ENCODE data around the gene C1QTNF5. TPM values are rescaled to one million over a fixed set of nuclear protein-coding genes. Genes with fewer than 3 reads are reported as not detected.

Gene C1QTNF5
- total and polyA plus RNA-seq, 2 donors = 17.4 to 46.7 TPM

GRCh38 chr11:119369132-119369925 lies 28.6 kb upstream of the C1QTNF5 start:
- DNase-seq (ENCODE audit: extremely low spot score) = no peak
- Histone ChIP-seq H3K27ac (ENCODE audit: low read depth) (peak overlapping the region; percentile 84), H3K4me1 (ENCODE audit: insufficient read depth) (no peaks in the 10 kb centered on the region), H3K4me3 (ENCODE audit: low read depth, low read length) (no peak overlapping the region), H3K36me3 (ENCODE audit: insufficient read depth) (no peaks in the 10 kb centered on the region)
- 72% methylated on average over 13 of the region's 13 CpGs for WGBS

GRCh38 chr11:119368121-119369034 lies 27.7 kb upstream of the C1QTNF5 start:
- WGBS = 36% methylated on average over 17 of the region's 17 CpGs
- no peaks in the 10 kb centered on the region for H3K4me1 ChIP-seq (ENCODE audit: insufficient read depth)
- H3K27ac ChIP-seq (ENCODE audit: low read depth) = peak overlapping the region; percentile 84
- H3K36me3 ChIP-seq (ENCODE audit: insufficient read depth) = no peaks in the 10 kb centered on the region
- DNase-seq (ENCODE audit: extremely low spot score) = no peak
- H3K4me3 ChIP-seq (ENCODE audit: low read depth, low read length) = no peak overlapping the region

- no peak for DNase-seq (ENCODE audit: extremely low spot score)
- Histone ChIP-seq H3K27ac (ENCODE audit: low read depth) (peak overlapping the region; percentile 30), H3K4me1 (ENCODE audit: insufficient read depth) (no peaks in the 10 kb centered on the region), H3K36me3 (ENCODE audit: insufficient read depth) (no peaks in the 10 kb centered on the region), H3K4me3 (ENCODE audit: low read depth, low read length) (no peak overlapping the region)
- WGBS = 39% methylated on average over 9 of the region's 9 CpGs
Observed at GRCh38 chr11:119367661-119368120, 27.0 kb upstream of the C1QTNF5 start.

- no peak for DNase-seq (ENCODE audit: extremely low spot score)
- 48% methylated on average over 11 of the region's 11 CpGs for WGBS
- Histone ChIP-seq H3K4me3 (ENCODE audit: low read depth, low read length) (no peak overlapping the region), H3K27ac (ENCODE audit: low read depth) (peak overlapping the region; percentile 62), H3K4me1 (ENCODE audit: insufficient read depth) (no peaks in the 10 kb centered on the region), H3K36me3 (ENCODE audit: insufficient read depth) (no peaks in the 10 kb centered on the region)
Observed at GRCh38 chr11:119366690-119367620, 26.3 kb upstream of the C1QTNF5 start.

GRCh38 chr11:119365071-119365591 lies 24.4 kb upstream of the C1QTNF5 start:
- WGBS = 43% methylated on average over 6 of the region's 6 CpGs
- Histone ChIP-seq H3K27ac (ENCODE audit: low read depth) (no peak overlapping the region), H3K4me3 (ENCODE audit: low read depth, low read length) (no peak overlapping the region), H3K4me1 (ENCODE audit: insufficient read depth) (no peaks in the 10 kb centered on the region), H3K36me3 (ENCODE audit: insufficient read depth) (no peaks in the 10 kb centered on the region)
- DNase-seq (ENCODE audit: extremely low spot score) = no peak

GRCh38 chr11:119363851-119364590 lies 23.3 kb upstream of the C1QTNF5 start:
- peak overlapping the region; percentile 51 for H3K4me3 ChIP-seq (ENCODE audit: low read depth, low read length)
- H3K27ac ChIP-seq (ENCODE audit: low read depth) = peak overlapping the region; percentile 42
- 3% methylated on average over 87 of the region's 88 CpGs for WGBS
- no peaks in the 10 kb centered on the region for H3K36me3 ChIP-seq (ENCODE audit: insufficient read depth)
- no peak for DNase-seq (ENCODE audit: extremely low spot score)
- no peaks in the 10 kb centered on the region for H3K4me1 ChIP-seq (ENCODE audit: insufficient read depth)

- Histone ChIP-seq H3K36me3 (ENCODE audit: insufficient read depth) (no peaks in the 10 kb centered on the region), H3K4me3 (ENCODE audit: low read depth, low read length) (peak overlapping the region; percentile 51), H3K27ac (ENCODE audit: low read depth) (peak overlapping the region; percentile 42), H3K4me1 (ENCODE audit: insufficient read depth) (no peaks in the 10 kb centered on the region)
- DNase-seq (ENCODE audit: extremely low spot score) = no peak
- 63% methylated on average over 44 of the region's 44 CpGs for WGBS
Observed at GRCh38 chr11:119363081-119363850, 22.6 kb upstream of the C1QTNF5 start.

GRCh38 chr11:119362741-119363080 lies 22.0 kb upstream of the C1QTNF5 start:
- H3K4me3 ChIP-seq (ENCODE audit: low read depth, low read length) = peak overlapping the region; percentile 51
- WGBS = 96% methylated on average over 5 of the region's 5 CpGs
- H3K4me1 ChIP-seq (ENCODE audit: insufficient read depth) = no peaks in the 10 kb centered on the region
- H3K27ac ChIP-seq (ENCODE audit: low read depth) = no peak overlapping the region
- DNase-seq (ENCODE audit: extremely low spot score) = no peak
- no peaks in the 10 kb centered on the region for H3K36me3 ChIP-seq (ENCODE audit: insufficient read depth)

- H3K4me1 ChIP-seq (ENCODE audit: insufficient read depth) = no peaks in the 10 kb centered on the region
- WGBS = 85% methylated on average over 11 of the region's 11 CpGs
- no peak overlapping the region for H3K27ac ChIP-seq (ENCODE audit: low read depth)
- no peak for DNase-seq (ENCODE audit: extremely low spot score)
- H3K4me3 ChIP-seq (ENCODE audit: low read depth, low read length) = no peak overlapping the region
- H3K36me3 ChIP-seq (ENCODE audit: insufficient read depth) = no peaks in the 10 kb centered on the region
Observed at GRCh38 chr11:119361941-119362725, 21.4 kb upstream of the C1QTNF5 start.

GRCh38 chr11:119361056-119361787 lies 20.5 kb upstream of the C1QTNF5 start:
- H3K4me3 ChIP-seq (ENCODE audit: low read depth, low read length) = no peak overlapping the region
- no peaks in the 10 kb centered on the region for H3K36me3 ChIP-seq (ENCODE audit: insufficient read depth)
- H3K4me1 ChIP-seq (ENCODE audit: insufficient read depth) = no peaks in the 10 kb centered on the region
- WGBS = 38% methylated on average over 8 of the region's 8 CpGs
- H3K27ac ChIP-seq (ENCODE audit: low read depth) = no peak overlapping the region
- no peak for DNase-seq (ENCODE audit: extremely low spot score)
